ENCODE results near the gene FMO3.

GRCh38 chr1:171155484-171155883 is 64.8 kb downstream of the FMO3 start:
- no peak for TF ChIP-seq POLR2A (IDR thresholded peaks at IDR 0.05)
- no peak for TF ChIP-seq CTCF (IDR thresholded peaks at IDR 0.05)
